GM12878 (cell line): ENCODE measurements around the gene ATP10A. TPM values are rescaled to one million over a fixed set of nuclear protein-coding genes. Genes with fewer than 3 reads are reported as not detected.

Experiments used
- ATAC-seq: fragments of 200-7000 bp; cut with Tn5 transposase; 3 replicates; pipeline ENCODE4 v1.9.1; 2020; ENCODE audit warnings: mild to moderate bottlenecking, moderate library complexity
- BruUV-seq: library from RNA; stranded (reverse); fragments of 400-500 nt; replicated peaks from 2 replicates; lab custom pipeline; 2021; lab: Mats Ljungman, UMichigan
- CTCF ChIA-PET: fragments of 300-600 bp; sonication (Branson Sonifier 250); formaldehyde crosslinking; extraction: SDS; loops from one replicate; lab custom pipeline; 2021; ENCODE audit warnings: inconsistent platforms; lab: Yijun Ruan, JAX
- POLR2A ChIA-PET: fragments of 350-600 bp; formaldehyde crosslinking; extraction: SDS; loops from one replicate; lab custom pipeline; 2021; ENCODE audit warnings: inconsistent platforms; lab: Charles Lee
- RAD21 ChIA-PET: fragments of 300-600 bp; sonication (Branson Sonifier 250); formaldehyde crosslinking; loops from one replicate; lab custom pipeline; 2023; ENCODE audit warnings: antibody characterized with exemption; ENCODE audit not compliant: unreplicated experiment; lab: Charles Lee
- SMC1A ChIA-PET: fragments of 300-600 bp; sonication (Branson Sonifier 250); formaldehyde crosslinking; loops from one replicate; lab custom pipeline; 2023; ENCODE audit not compliant: unreplicated experiment, uncharacterized antibody; lab: Charles Lee
- DNase-seq: peaks from one replicate; pipeline ENCODE4 v3.0.0-alpha.2; 2011; ENCODE audit warnings: low read depth, low spot score
- FAIRE-seq: peaks from 3 replicates; lab custom pipeline; 2011; peaks lifted over from hg19 to GRCh38; lab: Jason Lieb, UNC
- H2AFZ ChIP-seq: 2 replicates; pipeline ENCODE4 v1.6.0; 2011; ENCODE audit warnings: low read depth, low read length, control low read depth; ENCODE audit not compliant: control insufficient read depth
- H3K27ac ChIP-seq: 2 replicates; pipeline ENCODE4 v1.5.1; 2011; ENCODE audit warnings: control low read depth; ENCODE audit not compliant: control insufficient read depth, insufficient read depth
- H3K27me3 ChIP-seq, 2 experiments: replicated peaks in 1 of 2; 2 replicates each; pipeline versions ENCODE4 v1.6.0 to v1.6.1; 2011; ENCODE audit warnings: low read length in 1 of 2; ENCODE audit not compliant: control insufficient read depth in 2 of 2, insufficient read depth in 2 of 2
- H3K36me3 ChIP-seq, 2 experiments: 2 replicates each; pipeline ENCODE4 v1.5.1; 2011; ENCODE audit warnings: low read length in 1 of 2; ENCODE audit not compliant: control insufficient read depth in 2 of 2, insufficient read depth in 2 of 2
- H3K4me1 ChIP-seq: 2 replicates; pipeline ENCODE4 v1.6.1; 2011; ENCODE audit warnings: mild to moderate bottlenecking, low read length, moderate library complexity, mixed read lengths; ENCODE audit not compliant: control insufficient read depth, insufficient read depth
- H3K4me2 ChIP-seq: 2 replicates; pipeline ENCODE4 v1.6.0; 2011; ENCODE audit warnings: control low read depth; ENCODE audit not compliant: control insufficient read depth, insufficient read depth
- H3K4me3 ChIP-seq: fragments of 200-600 bp; sonication (generic); 2 replicates; pipeline ENCODE4 v1.5.1; 2016
- H3K79me2 ChIP-seq: 2 replicates; pipeline ENCODE4 v1.6.0; 2011; ENCODE audit warnings: low read length; ENCODE audit not compliant: control insufficient read depth, insufficient read depth
- H3K9ac ChIP-seq: 2 replicates; pipeline ENCODE4 v1.8.0; 2011; ENCODE audit warnings: low read length, control low read depth, mixed read lengths; ENCODE audit not compliant: control insufficient read depth, insufficient read depth
- H3K9me3 ChIP-seq: replicated peaks from 3 replicates; pipeline ENCODE4 v1.5.1; 2011; ENCODE audit warnings: mild to moderate bottlenecking, low read length; ENCODE audit not compliant: control insufficient read depth, insufficient read depth
- H4K20me1 ChIP-seq: 2 replicates; pipeline ENCODE4 v1.6.0; 2011; ENCODE audit not compliant: control insufficient read depth, insufficient read depth
- BCL3 ChIP-seq: IDR thresholded peaks from 2 replicates; pipeline ENCODE4 v1.6.1; 2011; ENCODE audit warnings: borderline replicate concordance, low read depth, mild to moderate bottlenecking, moderate library complexity, low read length; ENCODE audit not compliant: insufficient read depth, poor library complexity, severe bottlenecking
- CEBPZ ChIP-seq: fragments of 150-350 bp; IDR thresholded peaks from 2 replicates; pipeline ENCODE4 v1.6.1; 2016; ENCODE audit warnings: low read depth, low read length
- CHD1 ChIP-seq: IDR thresholded peaks from 2 replicates; pipeline ENCODE4 v1.6.1; 2012; ENCODE audit warnings: low read depth, low read length, improper control_type of control experiment
- CHD2 ChIP-seq: IDR thresholded peaks from 2 replicates; pipeline ENCODE4 v1.6.1; 2011; ENCODE audit warnings: low read depth, low read length, improper control_type of control experiment, borderline replicate concordance
- CUX1 ChIP-seq: IDR thresholded peaks from 2 replicates; pipeline ENCODE4 v1.6.1; 2012; ENCODE audit warnings: improper control_type of control experiment, low read depth, low read length; ENCODE audit not compliant: insufficient replicate concordance
- ETV6 ChIP-seq, 2 experiments: fragments of 450-650 bp in 1 of 2; IDR thresholded peaks in 1 of 2; conservative IDR thresholded peaks in 1 of 2; 2 replicates each; pipeline ENCODE4 v1.6.1; 2014; ENCODE audit warnings: antibody characterized with exemption in 1 of 2, borderline replicate concordance in 1 of 2, low read depth in 1 of 2, mild to moderate bottlenecking in 1 of 2, moderate library complexity in 1 of 2
- IKZF2 ChIP-seq, 2 experiments: fragments of 450-650 bp; IDR thresholded peaks; 2 replicates each; pipeline ENCODE4 v1.6.1; 2017; ENCODE audit warnings: mild to moderate bottlenecking in 2 of 2, moderate library complexity in 2 of 2
- KLF5 ChIP-seq: fragments of 450-650 bp; IDR thresholded peaks from 2 replicates; pipeline ENCODE4 v1.6.1; 2014; ENCODE audit warnings: mild to moderate bottlenecking; ENCODE audit not compliant: partially characterized antibody
- MEF2A ChIP-seq: IDR thresholded peaks from 2 replicates; pipeline ENCODE4 v1.6.1; 2011; ENCODE audit warnings: low read depth, mild to moderate bottlenecking, low read length, moderate library complexity; ENCODE audit not compliant: insufficient read depth
- RAD51 ChIP-seq: fragments of 450-650 bp; IDR thresholded peaks from 2 replicates; pipeline ENCODE4 v1.6.1; 2016; ENCODE audit warnings: moderate library complexity, mild to moderate bottlenecking, inconsistent platforms
- RUNX3 ChIP-seq: IDR thresholded peaks from 2 replicates; pipeline ENCODE4 v1.6.1; 2012; ENCODE audit warnings: low read length, inconsistent platforms
- SREBF2 ChIP-seq: IDR thresholded peaks from 2 replicates; pipeline ENCODE4 v1.6.1; 2012; ENCODE audit warnings: mild to moderate bottlenecking, low read length
- SUZ12 ChIP-seq: fragments of 200-600 bp; sonication (generic); IDR thresholded peaks from one replicate; pipeline ENCODE4 v1.6.1; 2018; ENCODE audit warnings: antibody characterized with exemption, mild to moderate bottlenecking; ENCODE audit not compliant: unreplicated experiment
- TARDBP ChIP-seq: IDR thresholded peaks from 2 replicates; pipeline ENCODE4 v1.6.1; 2016; ENCODE audit warnings: borderline replicate concordance
- TCF7 ChIP-seq: IDR thresholded peaks from 2 replicates; pipeline ENCODE4 v1.6.1; 2014; ENCODE audit warnings: antibody characterized with exemption, borderline replicate concordance
- ZNF274 ChIP-seq: IDR thresholded peaks from one replicate; pipeline ENCODE4 v1.8.0; 2011; ENCODE audit not compliant: insufficient read length, insufficient read depth
- WGBS: methylation state at CpG from one replicate; pipeline ENCODE4 v1.1.6; 2016; ENCODE audit warnings: low lambda C conversion rate; ENCODE audit not compliant: insufficient replicate concordance, insufficient coverage; ENCODE audit errors: missing lambda C conversion rate; 5-methylcytosine and 5-hydroxymethylcytosine counted together
- in situ Hi-C: fragments of 300-500 bp; cut with MboI; formaldehyde crosslinking; loops from 9 replicates; pipeline ENCODE4 v1.14.3; 2018; ENCODE audit warnings: mixed read lengths
- intact Hi-C: fragments of 100-400 bp; cut with micrococcal nuclease; formaldehyde crosslinking; loops from one replicate; pipeline ENCODE4 v1.14.2; 2022; ENCODE audit not compliant: unreplicated experiment
- polyA plus RNA-seq, 11 experiments: library from polyadenylated mRNA; depleted of rRNA in 4 of 11; unstranded in 6 of 11; stranded (reverse) in 5 of 11; fragments of >200 nt; fragmentation: Nextera tagmentation in 4 of 11; fragmentation: Illumina TruSeq in 1 of 11; extraction: Ambion mirVana in 4 of 11; extraction: Trizol in 1 of 11; gene quantifications; 1 replicate in 1 of 11; 2 replicates in 10 of 11; pipeline versions ENCODE4 v1.2.1 to v1.2.3, GENCODE V29; 2011 to 2016; ENCODE audit warnings: inconsistent platforms in 2 of 11, missing spikeins in 2 of 11, low read depth in 1 of 11
- total RNA-seq, 4 experiments: library from RNA; depleted of rRNA in 3 of 4; stranded (reverse); fragments of >200 nt in 3 of 4; fragmentation: Illumina TruSeq in 1 of 4; extraction: Trizol in 1 of 4; gene quantifications; 2 replicates each; pipeline versions ENCODE4 v1.2.1 to v1.2.3, GENCODE V29; 2013 to 2021

Gene ATP10A
- total and polyA plus RNA-seq, 10 of the 15 experiments (the other 5 are each of a cell fraction or from before 2014, with no cell fraction given) = 0.04 to 1.5 (median 0.31) TPM; not detected in 2

DNA sequence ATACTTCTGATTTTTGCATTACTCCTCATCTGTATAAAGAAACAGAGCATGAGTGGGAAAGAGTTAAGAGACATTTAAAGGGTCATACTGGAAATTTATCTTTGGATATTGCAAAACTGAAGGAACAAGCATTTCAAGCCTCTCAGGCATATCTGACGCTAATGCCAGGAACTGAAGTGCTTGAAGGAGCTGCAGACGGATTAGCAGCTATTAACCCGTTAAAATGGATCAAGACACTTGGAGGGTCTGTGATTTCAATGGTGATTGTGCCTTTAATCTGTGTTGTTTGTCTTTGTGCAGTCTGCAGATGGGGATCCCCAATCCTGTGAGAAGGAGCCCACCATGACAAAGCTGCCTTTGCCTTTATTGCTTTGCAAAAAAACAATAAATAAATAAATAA, 221.8 kb downstream of the ATP10A start:
- POLR2A ChIA-PET = no interaction called here
- 10% methylated on average over 3 of the region's 3 CpGs for WGBS
- TF ChIP-seq RAD51 (no peak), BCL3 (no peak), ETV6 (conservative IDR thresholded peaks at IDR 0.05 in 1 of 2, IDR thresholded peaks at IDR 0.05 in 1 of 2; ENCODE audit: borderline replicate concordance in 1 of 2, low read depth in 1 of 2) (no peak), CEBPZ (no peak), IKZF2 (IDR thresholded peaks at IDR 0.05) (no peak), RUNX3 (no peak), CHD2 (no peak), KLF5 (no peak), CUX1 (no peak), SREBF2 (no peak), SUZ12 (no peak), ZNF274 (no peak), MEF2A (no peak), TCF7 (no peak), TARDBP (no peak), CHD1 (no peak)

More for the DNA sequence above, 221.8 kb downstream of the ATP10A start:
- no peak overlapping the region for H3K4me3 ChIP-seq
- SMC1A ChIA-PET = no interaction called here
- H3K4me2 ChIP-seq = no peak overlapping the region
- H2AFZ ChIP-seq = no peak overlapping the region
- BruUV-seq = no TSS peak
- ATAC-seq = no peak
- H3K27ac ChIP-seq = no peak overlapping the region
- CTCF ChIA-PET = no interaction called here
- no peaks in the 10 kb centered on the region for H3K27me3 ChIP-seq
- H3K4me1 ChIP-seq = no peaks in the 10 kb centered on the region
- FAIRE-seq = no peak
- no peaks in the 10 kb centered on the region for H3K36me3 ChIP-seq
- no peak overlapping the region for H3K9ac ChIP-seq
- no peaks in the 10 kb centered on the region for H4K20me1 ChIP-seq
- intact Hi-C loops (no loop called here), in situ Hi-C loops (loop anchor here (5.0 to 25.0 kb wide), 3 partner anchors 51 to 996 kb away; no protein-coding TSS in a partner anchor)
- RAD21 ChIA-PET = no interaction called here
- H3K9me3 ChIP-seq = no peaks in the 10 kb centered on the region
- no peak for DNase-seq
- H3K79me2 ChIP-seq = no peaks in the 10 kb centered on the region
